Neural cell (in vitro differentiated cells): Measurements from ENCODE around the gene CPEB4. TPM values are rescaled to one million over a fixed set of nuclear protein-coding genes. Genes with fewer than 3 reads are reported as not detected.

Experiments used
- H2AFZ ChIP-seq: fragments of 200-600, 300-800 bp; sonication (generic), shearing (Covaris generic); 2 replicates; pipeline ENCODE4 v1.6.0; 2014; ENCODE audit warnings: low read depth, mild to moderate bottlenecking, antibody characterized with exemption, low read length, moderate library complexity
- H3F3A ChIP-seq: fragments of 200-600 bp; shearing (Covaris generic); 2 replicates; pipeline ENCODE4 v1.6.1; 2016; ENCODE audit warnings: mild to moderate bottlenecking, moderate library complexity, mixed read lengths, antibody characterized with exemption, low read length; ENCODE audit not compliant: insufficient read depth, poor library complexity, severe bottlenecking
- H3K27ac ChIP-seq: fragments of 200-600, 300-800 bp; sonication (generic), shearing (Covaris generic); 2 replicates; pipeline ENCODE4 v1.5.1; 2014; ENCODE audit warnings: mild to moderate bottlenecking, low read length, moderate library complexity
- H3K27me3 ChIP-seq: fragments of 300-800, 200-600 bp; sonication (generic), shearing (Covaris generic); 2 replicates; pipeline ENCODE4 v1.6.0; 2014; ENCODE audit warnings: mild to moderate bottlenecking, low read depth, low read length, moderate library complexity; ENCODE audit not compliant: insufficient read depth
- H3K36me3 ChIP-seq: fragments of 300-800, 200-600 bp; sonication (generic), shearing (Covaris generic); 2 replicates; pipeline ENCODE4 v1.5.1; 2014; ENCODE audit warnings: mild to moderate bottlenecking, antibody characterized with exemption, low read length, moderate library complexity; ENCODE audit not compliant: insufficient read depth
- H3K4me2 ChIP-seq: fragments of 300-800, 200-600 bp; sonication (generic), shearing (Covaris generic); 2 replicates; pipeline ENCODE4 v1.6.0; 2014; ENCODE audit warnings: mild to moderate bottlenecking, low read length
- H3K4me3 ChIP-seq: fragments of 300-800, 200-600 bp; sonication (generic), shearing (Covaris generic); 2 replicates; pipeline ENCODE4 v1.5.1; 2014; ENCODE audit warnings: mild to moderate bottlenecking, low read length, moderate library complexity
- H3K79me2 ChIP-seq: fragments of 200-600 bp; shearing (Covaris generic); replicated peaks from 2 replicates; pipeline ENCODE4 v1.6.0; 2014; ENCODE audit warnings: mild to moderate bottlenecking, low read length, moderate library complexity; ENCODE audit not compliant: insufficient read depth
- H3K9ac ChIP-seq: fragments of 300-800, 200-600 bp; sonication (generic), shearing (Covaris generic); 2 replicates; pipeline ENCODE4 v1.6.1; 2016; ENCODE audit warnings: mild to moderate bottlenecking, low read length, mixed read lengths
- H3K9me2 ChIP-seq: fragments of 200-600 bp; shearing (Covaris generic); 2 replicates; pipeline ENCODE4 v1.6.1; 2016; ENCODE audit warnings: mild to moderate bottlenecking, low read length, mixed read lengths; ENCODE audit not compliant: insufficient read depth
- H3K9me3 ChIP-seq: fragments of 200-600, 300-800 bp; sonication (generic), shearing (Covaris generic); 2 replicates; pipeline ENCODE4 v1.6.1; 2016; ENCODE audit warnings: mild to moderate bottlenecking, mixed run types, low read length, moderate library complexity, mixed read lengths
- H4K20me1 ChIP-seq: fragments of 200-600 bp; shearing (Covaris generic); 2 replicates; pipeline ENCODE4 v1.6.1; 2016; ENCODE audit warnings: mild to moderate bottlenecking, mixed run types; ENCODE audit not compliant: insufficient read depth
- EP300 ChIP-seq: fragments of 450-650 bp; conservative IDR thresholded peaks from 2 replicates; pipeline ENCODE4 v1.6.1; 2014; ENCODE audit warnings: antibody characterized with exemption, mild to moderate bottlenecking, moderate library complexity; ENCODE audit not compliant: poor library complexity, severe bottlenecking
- EZH2 ChIP-seq: fragments of 200-600, 300-800 bp; shearing (Covaris generic), sonication (generic); IDR thresholded peaks from 2 replicates; pipeline ENCODE4 v1.6.1; 2014; ENCODE audit warnings: antibody characterized with exemption, low read length, borderline replicate concordance, mild to moderate bottlenecking; ENCODE audit not compliant: insufficient read depth, poor library complexity, severe bottlenecking
- MXI1 ChIP-seq: fragments of 450-650 bp; conservative IDR thresholded peaks from 2 replicates; pipeline ENCODE4 v1.6.1; 2014; ENCODE audit warnings: antibody characterized with exemption, mild to moderate bottlenecking; ENCODE audit not compliant: poor library complexity, severe bottlenecking
- POLR2AphosphoS5 ChIP-seq: IDR thresholded peaks from 2 replicates; pipeline ENCODE4 v1.6.1; 2012
- RAD21 ChIP-seq: fragments of 450-650 bp; conservative IDR thresholded peaks from 2 replicates; pipeline ENCODE4 v1.6.1; 2014; ENCODE audit warnings: antibody characterized with exemption, mild to moderate bottlenecking, moderate library complexity
- SMC3 ChIP-seq: fragments of 450-650 bp; conservative IDR thresholded peaks from 2 replicates; pipeline ENCODE4 v1.6.1; 2014; ENCODE audit warnings: antibody characterized with exemption, mild to moderate bottlenecking, moderate library complexity; ENCODE audit not compliant: poor library complexity
- TAF1 ChIP-seq: IDR thresholded peaks from 2 replicates; pipeline ENCODE4 v1.6.1; 2012; ENCODE audit warnings: low read depth
- polyA plus RNA-seq: library from polyadenylated mRNA; depleted of rRNA; stranded (reverse); fragments of >200 nt; gene quantifications from 2 replicates; pipeline ENCODE4 v1.2.3, GENCODE V29; 2014
- TF ChIP-seq, protein P1 (sequence below): IDR thresholded peaks from 2 replicates; pipeline ENCODE4 v1.6.1; 2012; ENCODE audit warnings: borderline replicate concordance
- TF ChIP-seq, protein P2 (sequence below): fragments of 450-650 bp; IDR thresholded peaks from 2 replicates; pipeline ENCODE4 v1.5.1; 2014; ENCODE audit warnings: antibody characterized with exemption, mild to moderate bottlenecking, moderate library complexity; ENCODE audit not compliant: poor library complexity, severe bottlenecking

The CPEB4 gene
- polyA plus RNA-seq, 1 donor from 2014 or later: 42.2 TPM

DNA sequence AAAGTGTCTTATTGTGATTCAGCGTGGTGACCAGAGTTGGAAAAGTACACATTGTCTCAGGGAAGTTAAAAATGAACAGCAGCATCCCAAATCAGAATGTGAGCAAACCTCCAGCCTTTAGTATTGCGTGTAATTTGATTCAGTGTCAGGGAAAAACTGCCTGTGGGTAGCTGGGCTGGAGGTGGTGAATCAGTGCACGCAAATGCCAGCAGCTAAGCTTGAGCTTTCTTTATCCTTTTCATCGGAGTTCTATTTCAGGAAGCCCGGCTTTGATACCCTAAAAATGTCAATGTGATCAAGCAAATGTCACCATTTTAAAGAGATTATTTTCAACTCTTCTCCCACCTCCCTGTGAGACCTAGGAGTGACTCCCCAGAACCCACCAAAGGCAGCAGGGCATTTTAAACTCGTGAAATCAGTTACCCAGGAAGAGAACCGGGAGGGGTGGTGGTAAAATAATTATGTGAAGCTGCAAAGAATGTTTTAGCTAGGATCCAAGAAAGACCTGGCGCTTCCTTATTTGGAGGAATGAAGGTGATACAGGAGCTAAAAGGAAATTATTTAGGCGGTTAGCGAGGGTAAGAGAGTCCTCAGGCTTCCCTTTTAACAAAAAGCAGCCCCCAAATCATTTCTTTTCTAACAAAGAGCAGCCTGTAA lies 75.2 kb downstream of the CPEB4 start:
- H2AFZ ChIP-seq: no peak overlapping the region
- no peaks in the 10 kb centered on the region for H3K79me2 ChIP-seq
- H3K9ac ChIP-seq: peak overlapping the region; percentile 62

DNA sequence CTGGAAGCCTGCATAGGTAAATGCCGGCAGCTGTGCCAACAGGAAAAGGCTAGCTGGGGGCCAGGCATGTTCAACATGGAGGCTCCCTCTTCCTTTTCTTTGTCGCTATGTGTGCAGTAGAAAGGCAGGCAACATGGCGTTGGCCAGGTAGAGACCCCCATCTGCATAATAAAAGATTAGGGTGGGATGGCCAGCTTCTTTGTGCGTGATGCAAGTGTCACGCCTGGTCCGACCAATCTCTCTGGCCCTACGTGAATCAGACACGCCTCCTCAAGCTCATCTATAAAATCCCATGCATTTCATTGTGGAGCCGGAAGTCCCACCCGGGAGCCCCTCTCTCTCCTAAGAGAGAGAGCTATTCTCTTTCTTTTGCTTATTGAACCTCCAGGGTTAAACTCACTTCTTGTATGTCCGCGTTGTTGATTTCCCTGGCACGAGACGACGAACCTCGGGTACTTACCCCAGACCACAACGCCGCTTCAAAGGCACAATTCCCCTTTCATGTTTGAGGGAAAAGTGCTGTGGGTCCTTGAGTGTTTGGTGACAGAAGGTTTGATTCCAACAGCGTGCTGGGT lies 75.8 kb downstream of the CPEB4 start:
- Histone ChIP-seq H4K20me1 (no peaks in the 10 kb centered on the region), H3F3A (no peaks in the 10 kb centered on the region), H3K79me2 (no peaks in the 10 kb centered on the region), H3K9me3 (no peaks in the 10 kb centered on the region), H3K9ac (peak overlapping the region; percentile 62), H3K9me2 (no peaks in the 10 kb centered on the region), H3K36me3 (no peaks in the 10 kb centered on the region), H3K27me3 (no peaks in the 10 kb centered on the region), H3K4me3 (peak overlapping the region; percentile 51), H2AFZ (no peak overlapping the region), H3K27ac (peak overlapping the region; percentile 77), H3K4me2 (no peak overlapping the region)
- peak; percentile 57 for TF ChIP-seq POLR2AphosphoS5
- TF ChIP-seq EP300: no peak

More for the DNA sequence above, 75.2 kb downstream of the CPEB4 start:
- Histone ChIP-seq H3K4me2 (no peak overlapping the region), H3F3A (no peaks in the 10 kb centered on the region), H3K36me3 (no peaks in the 10 kb centered on the region), H3K27ac (peak overlapping the region; percentile 77), H3K4me3 (peak overlapping the region; percentile 51), H3K9me3 (no peaks in the 10 kb centered on the region), H4K20me1 (no peaks in the 10 kb centered on the region), H3K27me3 (no peaks in the 10 kb centered on the region), H3K9me2 (no peaks in the 10 kb centered on the region)
- TF ChIP-seq, protein P1, sequence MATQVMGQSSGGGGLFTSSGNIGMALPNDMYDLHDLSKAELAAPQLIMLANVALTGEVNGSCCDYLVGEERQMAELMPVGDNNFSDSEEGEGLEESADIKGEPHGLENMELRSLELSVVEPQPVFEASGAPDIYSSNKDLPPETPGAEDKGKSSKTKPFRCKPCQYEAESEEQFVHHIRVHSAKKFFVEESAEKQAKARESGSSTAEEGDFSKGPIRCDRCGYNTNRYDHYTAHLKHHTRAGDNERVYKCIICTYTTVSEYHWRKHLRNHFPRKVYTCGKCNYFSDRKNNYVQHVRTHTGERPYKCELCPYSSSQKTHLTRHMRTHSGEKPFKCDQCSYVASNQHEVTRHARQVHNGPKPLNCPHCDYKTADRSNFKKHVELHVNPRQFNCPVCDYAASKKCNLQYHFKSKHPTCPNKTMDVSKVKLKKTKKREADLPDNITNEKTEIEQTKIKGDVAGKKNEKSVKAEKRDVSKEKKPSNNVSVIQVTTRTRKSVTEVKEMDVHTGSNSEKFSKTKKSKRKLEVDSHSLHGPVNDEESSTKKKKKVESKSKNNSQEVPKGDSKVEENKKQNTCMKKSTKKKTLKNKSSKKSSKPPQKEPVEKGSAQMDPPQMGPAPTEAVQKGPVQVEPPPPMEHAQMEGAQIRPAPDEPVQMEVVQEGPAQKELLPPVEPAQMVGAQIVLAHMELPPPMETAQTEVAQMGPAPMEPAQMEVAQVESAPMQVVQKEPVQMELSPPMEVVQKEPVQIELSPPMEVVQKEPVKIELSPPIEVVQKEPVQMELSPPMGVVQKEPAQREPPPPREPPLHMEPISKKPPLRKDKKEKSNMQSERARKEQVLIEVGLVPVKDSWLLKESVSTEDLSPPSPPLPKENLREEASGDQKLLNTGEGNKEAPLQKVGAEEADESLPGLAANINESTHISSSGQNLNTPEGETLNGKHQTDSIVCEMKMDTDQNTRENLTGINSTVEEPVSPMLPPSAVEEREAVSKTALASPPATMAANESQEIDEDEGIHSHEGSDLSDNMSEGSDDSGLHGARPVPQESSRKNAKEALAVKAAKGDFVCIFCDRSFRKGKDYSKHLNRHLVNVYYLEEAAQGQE: no peak
- TF ChIP-seq POLR2AphosphoS5 (no peak), EZH2 (no peak), EP300 (no peak)

DNA sequence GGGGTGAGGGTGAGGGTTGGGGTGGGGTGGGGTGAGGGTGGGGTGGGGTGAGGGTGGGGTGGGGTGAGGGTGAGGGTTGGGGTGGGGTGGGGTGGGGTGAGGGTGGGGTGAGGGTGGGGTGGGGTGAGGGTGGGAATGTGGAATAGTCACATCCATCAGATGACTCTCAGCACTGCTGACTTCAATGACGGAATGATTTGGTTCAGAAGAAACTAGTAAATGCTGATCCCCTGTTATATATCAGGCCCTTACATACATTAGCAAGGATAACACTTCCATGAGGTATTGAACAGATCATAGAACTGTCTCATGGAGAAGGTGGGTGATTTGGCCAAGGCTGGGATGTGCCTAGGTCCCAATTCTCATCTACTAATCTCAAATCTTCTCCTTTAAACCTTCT lies 76.4 kb downstream of the CPEB4 start:
- Histone ChIP-seq H3K4me2 (no peak overlapping the region), H3K27me3 (no peaks in the 10 kb centered on the region), H3K4me3 (peak overlapping the region; percentile 33), H3K9ac (no peak overlapping the region), H3K27ac (peak overlapping the region; percentile 19), H3K9me2 (no peaks in the 10 kb centered on the region), H3K36me3 (no peaks in the 10 kb centered on the region), H4K20me1 (no peaks in the 10 kb centered on the region), H3K9me3 (no peaks in the 10 kb centered on the region), H3K79me2 (no peaks in the 10 kb centered on the region), H2AFZ (no peak overlapping the region), H3F3A (no peaks in the 10 kb centered on the region)
- no peak for TF ChIP-seq POLR2AphosphoS5
- no peak for TF ChIP-seq EP300
- TF ChIP-seq, protein P2, sequence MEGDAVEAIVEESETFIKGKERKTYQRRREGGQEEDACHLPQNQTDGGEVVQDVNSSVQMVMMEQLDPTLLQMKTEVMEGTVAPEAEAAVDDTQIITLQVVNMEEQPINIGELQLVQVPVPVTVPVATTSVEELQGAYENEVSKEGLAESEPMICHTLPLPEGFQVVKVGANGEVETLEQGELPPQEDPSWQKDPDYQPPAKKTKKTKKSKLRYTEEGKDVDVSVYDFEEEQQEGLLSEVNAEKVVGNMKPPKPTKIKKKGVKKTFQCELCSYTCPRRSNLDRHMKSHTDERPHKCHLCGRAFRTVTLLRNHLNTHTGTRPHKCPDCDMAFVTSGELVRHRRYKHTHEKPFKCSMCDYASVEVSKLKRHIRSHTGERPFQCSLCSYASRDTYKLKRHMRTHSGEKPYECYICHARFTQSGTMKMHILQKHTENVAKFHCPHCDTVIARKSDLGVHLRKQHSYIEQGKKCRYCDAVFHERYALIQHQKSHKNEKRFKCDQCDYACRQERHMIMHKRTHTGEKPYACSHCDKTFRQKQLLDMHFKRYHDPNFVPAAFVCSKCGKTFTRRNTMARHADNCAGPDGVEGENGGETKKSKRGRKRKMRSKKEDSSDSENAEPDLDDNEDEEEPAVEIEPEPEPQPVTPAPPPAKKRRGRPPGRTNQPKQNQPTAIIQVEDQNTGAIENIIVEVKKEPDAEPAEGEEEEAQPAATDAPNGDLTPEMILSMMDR: no peak
- no peak for TF ChIP-seq RAD21
- no peak for TF ChIP-seq MXI1
- TF ChIP-seq EZH2: no peak
- TF ChIP-seq, protein P1: no peak
- TF ChIP-seq TAF1: no peak
- TF ChIP-seq SMC3: no peak
